HG03175 (cell line): ENCODE measurements around the gene TFCP2L1.

Experiments
- ATAC-seq: cut with Tn5 transposase; IDR thresholded peaks from one replicate; pipeline ENCODE4 v1.9.1; 2021; ENCODE audit warnings: mild to moderate bottlenecking, moderate library complexity; ENCODE audit not compliant: unreplicated experiment

Gene TFCP2L1

GRCh38 chr2:121200011-121200347 is 85.0 kb downstream of the TFCP2L1 start:
- no peak for ATAC-seq

DNA sequence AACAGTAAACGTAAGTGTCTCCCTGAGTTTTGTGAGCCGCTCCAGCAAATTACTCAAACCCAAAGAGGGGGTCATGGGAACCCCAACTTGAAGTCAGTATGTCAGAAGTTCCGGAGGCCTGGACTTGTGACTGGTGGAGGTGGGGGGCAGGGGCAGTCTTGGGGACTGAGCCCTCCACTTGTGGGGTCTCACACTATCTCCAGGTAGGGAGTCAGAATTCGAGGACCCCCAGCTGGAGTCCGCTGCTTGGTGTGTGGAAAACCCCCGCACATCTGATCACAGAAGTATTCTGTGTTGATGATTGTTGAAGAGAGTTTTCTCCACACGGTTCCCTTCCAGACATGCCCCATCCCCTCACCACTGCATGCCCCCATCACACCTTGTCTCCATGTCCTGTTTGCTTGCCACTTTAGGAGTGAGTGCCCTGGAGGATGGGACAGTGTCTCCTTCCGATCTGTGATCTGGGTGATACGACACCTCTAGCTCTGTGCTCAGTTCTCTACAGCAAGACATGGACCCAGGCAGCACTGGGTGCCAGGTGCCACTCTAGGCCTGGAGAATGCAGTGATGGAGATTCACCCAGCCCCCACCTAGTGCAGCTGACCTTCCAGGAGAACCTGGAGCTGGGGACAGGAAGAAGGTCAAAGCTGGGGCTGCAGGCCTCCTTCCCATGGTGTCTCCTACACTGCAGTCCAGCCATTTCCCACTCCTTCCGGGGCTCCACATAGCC is 85.6 kb downstream of the TFCP2L1 start:
- ATAC-seq: no peak

- ATAC-seq: no peak
Measured at GRCh38 chr2:121197369-121198091, 87.5 kb downstream of the TFCP2L1 start.

- ATAC-seq: no peak
Measured at GRCh38 chr2:121196849-121197155, 88.2 kb downstream of the TFCP2L1 start.

DNA sequence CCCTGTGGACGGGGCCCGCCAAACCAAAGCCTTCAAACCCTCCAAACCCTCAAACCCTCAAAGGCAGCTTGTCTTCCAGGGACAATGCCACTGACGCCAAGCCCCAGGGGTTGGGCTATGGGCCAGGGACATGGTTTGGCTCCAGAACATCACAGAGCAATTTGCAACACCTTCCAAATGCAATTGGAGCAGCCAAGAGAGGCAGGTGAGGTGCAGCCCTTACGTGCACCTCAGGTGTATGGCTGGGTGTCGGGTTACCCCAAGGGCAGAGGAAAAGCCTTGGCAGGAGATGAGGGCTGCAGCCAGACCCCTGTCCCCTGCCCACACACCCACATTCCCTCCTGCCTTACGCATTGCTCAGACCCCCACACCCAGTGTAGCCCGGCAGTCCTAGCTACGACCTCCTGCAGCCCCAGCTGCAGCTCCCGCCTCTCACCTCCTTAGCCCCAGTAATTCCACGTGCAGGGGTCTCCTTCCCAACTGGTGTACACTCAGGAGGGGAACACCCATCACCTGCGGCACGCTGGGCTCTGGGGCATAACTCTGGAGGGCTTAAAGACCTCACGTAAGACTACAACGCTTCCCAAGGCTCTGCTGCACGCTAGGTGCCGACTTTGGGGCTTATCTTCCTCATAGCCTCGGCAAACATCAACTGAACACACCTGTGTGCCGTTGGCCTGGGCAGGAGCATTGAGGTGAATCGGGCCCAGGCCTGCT is 88.7 kb downstream of the TFCP2L1 start:
- no peak for ATAC-seq

DNA sequence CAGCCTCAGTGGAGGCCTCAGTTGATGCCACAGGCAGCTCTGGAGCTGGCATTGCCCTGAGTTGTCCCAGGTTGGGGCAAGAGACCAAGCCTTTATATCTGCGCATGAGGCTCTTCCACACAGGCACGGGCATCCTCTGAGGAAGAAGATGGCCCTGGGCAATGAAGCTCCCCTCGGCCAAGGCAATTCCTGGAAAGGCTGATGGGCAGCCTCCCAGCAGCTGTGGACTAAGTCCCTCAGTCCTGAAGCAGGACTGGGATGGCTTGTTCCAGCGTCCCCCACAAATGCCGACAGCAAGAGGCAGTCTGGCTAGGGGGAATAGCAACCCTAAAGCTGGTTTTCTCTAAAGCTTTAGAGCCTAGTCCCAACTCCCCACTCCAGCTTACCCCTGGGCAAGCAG is 90.0 kb downstream of the TFCP2L1 start:
- no peak for ATAC-seq

DNA sequence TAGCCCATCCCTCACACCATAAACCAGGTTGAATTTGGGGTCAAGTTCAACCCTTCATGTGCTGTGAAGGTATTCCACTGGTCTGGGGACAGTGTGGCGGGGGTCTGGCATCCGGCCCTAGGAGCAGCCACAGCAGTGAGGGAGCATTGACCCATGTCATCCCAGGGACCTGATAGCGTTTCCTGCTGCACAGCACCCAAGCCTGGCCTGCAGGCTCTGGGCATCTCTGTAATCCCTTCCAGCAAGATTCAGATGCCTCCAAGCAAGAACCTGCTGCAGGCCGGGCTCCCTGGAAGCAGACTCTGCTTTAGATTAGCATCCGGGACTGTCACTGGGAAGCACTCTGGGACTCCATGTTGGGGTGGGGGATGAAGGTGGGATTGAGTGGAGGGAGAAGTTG is 90.4 kb downstream of the TFCP2L1 start:
- ATAC-seq: no peak

GRCh38 chr2:121193185-121193584 is 91.8 kb downstream of the TFCP2L1 start:
- no peak for ATAC-seq

DNA sequence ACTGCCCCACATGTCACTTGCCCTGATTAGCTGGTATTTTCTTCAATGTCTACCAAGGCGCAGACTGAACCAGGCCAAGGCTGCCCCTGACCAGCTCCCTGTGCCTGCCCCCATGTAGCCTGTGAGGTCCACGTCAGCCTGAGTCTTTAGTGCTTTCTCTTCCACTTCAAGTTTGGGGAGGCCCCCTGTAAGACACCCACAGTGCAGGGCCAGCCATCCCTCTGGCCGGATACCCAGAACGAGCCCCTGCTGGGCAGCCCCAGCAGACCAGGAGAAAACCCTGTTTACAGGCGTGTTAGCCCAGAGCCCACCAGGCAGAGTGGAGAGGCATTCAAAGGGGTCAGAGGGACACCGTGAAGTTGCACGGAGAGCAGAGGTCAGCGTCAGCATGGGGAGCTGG is 92.4 kb downstream of the TFCP2L1 start:
- no peak for ATAC-seq

- ATAC-seq: no peak
Measured at GRCh38 chr2:121191191-121192170, 93.5 kb downstream of the TFCP2L1 start.

GRCh38 chr2:121189661-121190381 is 95.2 kb downstream of the TFCP2L1 start:
- no peak for ATAC-seq

DNA sequence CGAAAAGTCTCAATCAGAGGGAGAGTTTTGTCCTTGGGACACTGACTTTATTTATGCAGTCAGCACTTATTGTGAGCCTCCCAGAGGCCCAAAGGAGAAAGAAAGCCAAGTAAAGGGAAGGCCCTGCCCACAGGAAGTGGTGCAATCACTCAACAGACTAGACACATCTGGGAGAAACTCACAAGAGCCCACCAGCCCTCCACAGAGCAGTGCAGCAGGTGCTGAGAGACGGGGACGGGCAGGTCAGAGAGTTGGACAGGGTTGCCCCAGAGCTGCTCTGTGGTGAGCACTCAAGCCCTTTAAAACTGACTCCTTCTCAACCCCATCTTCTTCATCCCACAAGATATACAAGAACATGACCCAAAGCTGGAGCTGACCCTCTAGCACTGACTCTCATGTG is 96.0 kb downstream of the TFCP2L1 start:
- no peak for ATAC-seq

- no peak for ATAC-seq
Measured at GRCh38 chr2:121187982-121188411, 97.0 kb downstream of the TFCP2L1 start.

DNA sequence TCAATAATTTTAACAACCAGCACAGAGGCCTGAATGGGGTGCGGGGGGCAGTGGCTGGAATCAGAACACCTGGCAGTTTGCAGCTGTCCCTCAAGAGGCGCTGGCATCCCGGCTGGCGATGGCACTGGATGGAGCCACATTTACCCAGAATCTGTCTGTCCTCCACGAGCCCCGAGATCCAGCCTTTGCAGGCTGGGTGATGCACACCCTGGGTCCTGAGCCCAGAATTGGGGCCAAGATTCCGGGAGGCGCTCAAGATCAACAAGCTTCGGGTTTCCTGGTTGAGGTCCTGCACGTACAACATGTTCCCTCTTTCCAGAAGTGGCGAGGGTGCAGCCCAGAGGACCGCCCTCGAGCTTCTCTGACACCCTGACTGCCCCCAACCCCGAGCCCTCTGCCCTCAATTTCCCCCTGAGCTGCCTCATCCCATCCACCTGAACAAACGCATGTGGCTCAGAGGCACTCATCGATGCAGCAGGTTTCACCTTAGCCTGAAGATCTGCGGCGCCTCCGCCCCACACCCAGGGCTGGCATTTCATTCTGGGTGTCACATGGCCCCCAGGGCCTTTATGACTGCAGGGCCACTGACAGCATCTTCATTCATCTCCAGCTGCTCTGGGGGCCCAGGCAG is 97.5 kb downstream of the TFCP2L1 start:
- no peak for ATAC-seq

DNA sequence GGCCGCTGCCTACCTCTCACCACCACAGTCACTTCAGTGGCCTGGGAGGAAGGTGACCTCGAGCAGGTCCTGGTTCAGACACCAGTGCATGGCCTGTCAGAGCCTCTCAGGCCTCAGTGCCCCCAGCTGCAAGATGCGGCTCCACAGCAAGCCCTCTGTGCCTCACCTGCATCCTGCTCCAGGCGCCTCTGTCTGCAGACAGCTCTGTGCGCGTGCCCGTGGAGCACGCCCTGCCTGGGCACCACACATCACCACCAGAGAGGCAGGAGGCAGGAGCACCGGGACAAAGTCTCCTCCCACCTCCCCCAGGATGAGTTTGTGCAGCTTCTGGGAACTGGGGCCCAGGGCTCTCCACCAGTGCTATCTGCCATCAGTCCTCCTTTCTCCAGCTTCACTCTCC is 98.7 kb downstream of the TFCP2L1 start:
- ATAC-seq: no peak

- ATAC-seq: no peak
Measured at GRCh38 chr2:121185571-121186074, 99.4 kb downstream of the TFCP2L1 start.

- no peak for ATAC-seq
Measured at GRCh38 chr2:121185111-121185510, 99.9 kb downstream of the TFCP2L1 start.

DNA sequence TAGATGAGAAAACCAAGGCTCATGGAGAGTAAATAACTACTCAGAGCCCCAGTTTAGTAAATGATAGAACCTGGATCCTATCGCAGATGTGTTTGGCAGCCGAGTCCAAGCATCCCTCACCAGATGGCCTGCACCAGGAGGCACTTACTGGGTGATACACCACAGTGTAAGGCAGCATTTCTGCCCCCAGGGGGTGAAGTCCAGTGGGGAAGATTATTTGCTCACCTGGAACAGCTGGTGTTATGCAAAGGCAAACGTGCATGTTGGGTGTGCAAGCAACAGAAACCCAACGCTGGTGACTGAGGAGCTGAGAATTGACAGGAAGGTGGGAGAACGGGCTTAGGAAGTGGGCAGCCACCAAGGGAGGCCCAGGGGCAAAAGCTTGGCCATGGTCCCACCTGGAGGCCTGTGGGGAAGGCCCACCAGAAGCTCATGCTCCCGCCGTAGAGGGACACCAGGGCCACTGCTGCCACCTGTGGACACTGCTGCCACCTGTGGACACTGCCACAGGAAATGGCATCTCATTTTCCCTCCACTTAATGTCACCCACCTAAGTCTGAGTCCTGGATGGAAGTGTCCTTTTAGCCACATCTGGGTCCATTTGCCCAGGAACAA is 100.6 kb downstream of the TFCP2L1 start:
- no peak for ATAC-seq

- ATAC-seq: no peak
Measured at GRCh38 chr2:121182520-121182919, 102.5 kb downstream of the TFCP2L1 start.
